ENCODE results near the gene MAP6. TPM values are rescaled to one million over a fixed set of nuclear protein-coding genes. Genes with fewer than 3 reads are reported as not detected.

Gene MAP6
- total and polyA plus RNA-seq, 10 of the 15 experiments (the other 5 are each of a cell fraction or from before 2014, with no cell fraction given): 0.06 to 0.19 (median 0.11) TPM; not detected in 5

- TF ChIP-seq IRF5 (IDR thresholded peaks at IDR 0.05; ENCODE audit: borderline replicate concordance): no peak
- TF ChIP-seq IKZF1 (conservative IDR thresholded peaks at IDR 0.05): peak; percentile 50; the same call in 1 of the 2 replicates
- 0 out of 2 replicates have a peak, but pooled peaks have one; percentile 11 for TF ChIP-seq SPI1 (IDR thresholded peaks at IDR 0.05; ENCODE audit: borderline replicate concordance, insufficient read depth, low read depth, low read length)
- 0 out of 2 replicates have a peak, but pooled peaks have one; percentile 52 for TF ChIP-seq POLR2AphosphoS2 (IDR thresholded peaks at IDR 0.05; ENCODE audit: low read depth, low read length)
- no peak for TF ChIP-seq CBX5 (IDR thresholded peaks at IDR 0.05; ENCODE audit: low read depth)
- peak; percentile 39; the same call in 1 of the 2 replicates for TF ChIP-seq GATAD2B (conservative IDR thresholded peaks at IDR 0.05; ENCODE audit: low read depth)
- no peak for TF ChIP-seq ZBTB11 (CRISPR knock-in tag; IDR thresholded peaks at IDR 0.05)
- TF ChIP-seq BHLHE40 (IDR thresholded peaks at IDR 0.05; ENCODE audit: borderline replicate concordance in 1 of 2, low read depth in 2 of 2, low read length in 1 of 2): peak in 1 of 2 experiments; percentile 14; a peak in 1 of 4 replicates
- no peak for TF ChIP-seq TAF1 (IDR thresholded peaks at IDR 0.05; ENCODE audit: borderline replicate concordance, low read depth, low read length)
- TF ChIP-seq BACH1 (IDR thresholded peaks at IDR 0.05; ENCODE audit: borderline replicate concordance): peak; percentile 29; the same call in 1 of the 2 replicates
- peak; percentile 48; the same call in 1 of the 2 replicates for TF ChIP-seq MXI1 (IDR thresholded peaks at IDR 0.05; ENCODE audit: low read depth, low read length)
- no peak for TF ChIP-seq EZH2 (IDR thresholded peaks at IDR 0.05; ENCODE audit: borderline replicate concordance, control insufficient read depth, low read depth, low read length)
- TF ChIP-seq ETV6 (conservative IDR thresholded peaks at IDR 0.05 in 1 of 2, IDR thresholded peaks at IDR 0.05 in 1 of 2; ENCODE audit: borderline replicate concordance in 1 of 2, low read depth in 1 of 2): no peak
- TF ChIP-seq BRCA1 (IDR thresholded peaks at IDR 0.05; ENCODE audit: low read depth, low read length): peak; percentile 63
- 0 out of 2 replicates have a peak, but pooled peaks have one; percentile 33 for TF ChIP-seq MLLT1 (IDR thresholded peaks at IDR 0.05)
- no peak for TF ChIP-seq SUPT20H (IDR thresholded peaks at IDR 0.05; ENCODE audit: borderline replicate concordance, control insufficient read depth, low read depth, low read length)
- TF ChIP-seq CBFB (IDR thresholded peaks at IDR 0.05; ENCODE audit: low read depth): no peak
- TF ChIP-seq MTA3 (IDR thresholded peaks at IDR 0.05; ENCODE audit: borderline replicate concordance, low read length): no peak
- no peak for TF ChIP-seq USF1 (IDR thresholded peaks at IDR 0.05; ENCODE audit: borderline replicate concordance, extremely low read length, insufficient read depth, low read depth, low read length)
These were observed 85.7 kb downstream of the MAP6 start (continued) for GRCh38 chr11:75582895-75583717.

Measured in GM12878 (cell line).